Cerebellar cortex (tissue), 1 donor: Measurements from ENCODE around the gene ATG3.
"Not testable (repeated sequence)": the region's sequence is repeated elsewhere in the genome, so short reads cannot be mapped to it uniquely, and the experiment has no call there.

Experiments
- DNase-seq: peaks from one replicate; pipeline ENCODE4 v3.0.0-alpha.2; 2015; ENCODE audit warnings: low spot score

Gene ATG3

DNA sequence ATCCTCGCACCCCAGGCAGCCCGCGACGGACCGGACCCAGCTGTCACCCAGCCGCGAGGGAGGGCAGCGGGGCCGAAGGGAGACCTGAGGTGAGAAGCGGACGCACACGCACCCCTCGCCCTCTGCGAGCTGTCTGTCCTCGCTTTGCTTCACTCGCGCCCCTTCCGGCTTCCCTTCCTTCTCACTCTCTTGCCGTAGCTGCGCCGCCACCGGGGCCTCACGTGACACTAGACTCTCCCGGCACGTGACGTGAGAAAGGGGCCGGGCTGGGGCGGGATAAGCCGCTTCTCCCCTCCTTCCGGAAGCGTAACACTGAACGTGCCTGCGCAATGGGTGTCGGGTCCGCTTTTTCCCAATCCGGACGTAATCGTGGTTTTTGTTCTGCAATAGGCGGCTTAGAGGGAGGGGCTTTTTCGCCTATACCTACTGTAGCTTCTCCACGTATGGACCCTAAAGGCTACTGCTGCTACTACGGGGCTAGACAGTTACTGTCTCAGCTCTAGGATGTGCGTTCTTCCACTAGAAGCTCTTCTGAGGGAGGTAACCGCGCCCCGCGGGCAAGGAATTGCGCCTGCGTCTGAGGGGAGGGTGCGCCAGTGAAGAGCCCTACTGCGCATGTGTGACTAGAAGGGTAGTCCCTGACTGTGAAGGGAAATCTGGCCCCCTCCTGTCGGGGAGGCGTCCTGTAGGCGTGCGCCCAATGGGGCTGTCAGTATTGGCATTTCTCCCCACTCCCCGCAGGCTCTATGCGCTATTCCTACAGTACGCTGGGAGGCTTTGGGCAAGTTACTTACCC lies at the start of gene ATG3, which contains the start of gene SLC35A5:
TSS of gene ATG3 (minus strand) at position 229 of the 796 bp plus-strand sequence. CDS start 434 bp downstream, outside the sequence.
TSS of gene SLC35A5 (plus strand) at position 312 of the 796 bp plus-strand sequence. CDS start 1,359 bp downstream, outside the sequence.
- peak; percentile 99 for DNase-seq

DNA sequence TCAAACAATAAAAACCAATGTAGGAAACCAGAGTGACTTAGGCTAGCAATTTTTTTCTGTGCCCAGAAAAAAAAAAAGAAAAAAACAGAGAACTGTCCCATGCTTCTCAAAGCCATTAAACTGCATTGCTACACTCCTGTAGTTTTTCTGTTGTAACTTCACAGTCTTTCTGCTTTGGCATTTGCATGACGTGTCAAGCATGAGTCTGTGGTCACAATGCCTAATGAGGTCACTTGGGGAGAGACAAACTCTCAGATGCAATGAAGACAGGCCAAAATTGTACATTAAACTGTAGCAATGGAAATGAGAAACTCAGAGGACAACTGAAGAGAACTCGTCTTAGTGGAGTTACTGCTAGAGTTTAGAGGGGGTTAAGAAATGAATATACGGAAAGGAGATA lies 48.4 kb upstream of the ATG3 start:
- DNase-seq, result no peak

DNA sequence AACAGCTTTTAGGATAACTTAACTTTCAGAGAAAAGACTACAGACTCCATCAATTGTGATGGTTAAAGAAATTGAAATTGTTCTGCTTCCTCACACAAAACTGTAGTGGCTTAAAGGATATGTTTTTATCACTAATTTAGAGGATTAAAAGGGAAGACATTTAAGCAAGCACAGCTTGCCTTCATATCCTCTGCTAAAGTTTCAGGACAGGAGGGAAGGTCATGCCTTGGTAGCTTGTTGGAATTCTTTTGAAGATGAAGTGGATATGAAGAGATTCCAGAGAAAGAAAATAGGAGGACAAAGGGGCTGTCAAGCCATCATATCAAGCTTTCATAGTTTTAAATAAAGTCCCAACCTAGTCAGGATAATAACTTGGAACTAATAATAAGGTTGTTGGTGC lies 46.1 kb upstream of the ATG3 start:
- DNase-seq, result no peak

DNA sequence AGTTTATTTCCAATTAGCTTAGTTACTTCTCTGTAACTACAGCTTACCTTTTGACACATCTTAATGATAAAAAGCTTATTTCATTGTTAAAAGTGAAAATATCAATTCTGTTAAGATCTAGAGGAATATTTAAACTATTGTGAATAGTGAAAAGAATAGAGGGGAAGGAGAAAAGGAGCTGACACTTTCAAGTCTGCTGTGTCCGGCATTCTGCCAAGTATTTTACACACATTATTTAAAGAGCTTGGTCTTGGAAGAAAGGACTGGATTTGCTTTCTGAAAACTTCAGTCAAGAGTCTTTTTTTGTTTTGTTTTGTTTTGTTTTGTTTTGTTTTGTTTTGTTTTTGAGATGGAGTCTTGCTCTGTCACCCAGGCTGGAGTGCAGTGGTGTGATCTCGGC lies 44.3 kb upstream of the ATG3 start:
- DNase-seq, result no peak

DNA sequence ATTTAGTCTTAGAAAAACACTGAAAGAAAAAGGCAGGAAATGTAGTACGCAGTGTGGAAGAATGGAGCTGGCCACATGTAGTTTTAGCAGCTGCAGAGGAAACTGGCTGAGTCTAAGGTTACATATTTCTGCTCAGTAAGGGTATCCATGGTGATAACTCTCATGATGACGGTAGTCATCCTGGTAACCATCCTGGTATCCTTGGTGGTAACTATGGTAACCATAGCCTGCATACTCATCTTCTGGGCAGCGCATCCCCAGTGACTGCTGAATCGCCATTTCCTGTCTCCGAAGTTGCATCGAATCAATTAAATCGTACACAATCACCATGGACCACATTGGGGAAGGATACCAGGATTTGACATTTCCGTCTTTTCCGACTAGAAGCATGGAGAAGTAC lies 43.5 kb upstream of the ATG3 start:
- no peak for DNase-seq

DNA sequence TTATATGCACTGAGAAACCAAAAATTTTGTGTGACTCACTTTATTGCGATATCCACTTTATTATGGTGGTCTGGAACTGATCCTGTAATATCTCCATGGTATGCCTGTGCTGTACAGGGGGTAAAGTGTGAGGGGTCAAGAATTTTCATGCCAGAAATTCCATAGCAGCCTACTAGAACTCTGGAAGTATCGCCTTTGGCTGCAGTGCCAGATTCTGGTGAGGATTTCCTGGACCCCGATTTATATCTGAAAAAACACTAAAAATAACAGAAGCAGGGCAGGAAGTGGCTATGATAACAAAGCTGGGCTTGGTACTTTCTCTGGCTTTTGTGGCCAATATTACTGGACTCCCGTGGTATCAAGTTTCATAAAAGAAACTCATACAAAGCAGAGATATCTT lies 42.8 kb upstream of the ATG3 start:
- no peak for DNase-seq

DNA sequence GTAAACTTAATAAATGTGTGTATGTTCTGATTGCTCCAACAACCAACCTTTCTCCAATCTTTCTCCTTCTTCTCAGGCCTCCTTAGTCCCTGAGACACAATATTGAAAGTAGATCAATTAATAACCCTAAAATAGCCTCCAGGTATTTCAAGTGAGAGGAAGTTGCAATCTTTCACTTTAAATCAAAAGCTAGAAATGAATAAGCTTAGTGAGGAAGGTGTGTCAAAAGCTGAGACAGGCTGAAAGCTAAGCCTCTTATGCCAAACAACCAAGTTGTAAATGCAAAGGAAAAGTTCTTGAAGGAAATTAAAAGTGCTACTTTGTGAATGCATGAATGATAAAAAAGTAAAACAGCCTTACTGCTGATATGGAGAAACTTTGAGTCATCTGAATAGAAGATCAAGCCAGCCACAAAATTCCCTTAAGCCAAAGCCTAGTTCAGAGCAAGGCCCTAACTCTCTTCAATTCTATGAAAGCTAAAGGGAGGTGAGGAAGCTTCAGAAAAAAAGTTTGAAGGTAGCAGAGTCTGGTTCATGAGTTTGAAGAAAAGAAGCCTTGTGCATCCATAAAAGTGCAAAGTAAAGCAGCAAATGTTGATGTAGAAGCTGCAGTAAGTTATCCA lies 40.6 kb upstream of the ATG3 start:
- no peak for DNase-seq

DNA sequence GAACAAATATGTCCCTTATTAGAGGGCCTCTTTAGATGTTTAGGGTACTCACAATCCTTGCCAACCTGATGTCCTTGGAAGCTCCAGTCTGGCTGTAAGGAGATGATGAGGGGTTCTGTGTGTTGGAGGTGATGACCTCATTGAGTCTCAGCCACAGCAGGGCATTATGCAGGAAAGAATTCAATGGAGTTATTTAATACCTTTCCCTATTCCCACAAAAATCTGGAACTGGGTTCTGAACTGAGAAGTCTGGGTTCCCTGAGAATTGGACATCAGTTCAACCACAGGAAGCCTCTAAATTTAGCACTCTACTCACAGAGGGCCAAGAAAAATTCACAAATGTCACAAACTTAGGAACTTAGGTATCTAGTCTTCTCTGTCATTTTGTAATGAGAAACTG lies 37.0 kb upstream of the ATG3 start:
- no peak for DNase-seq

DNA sequence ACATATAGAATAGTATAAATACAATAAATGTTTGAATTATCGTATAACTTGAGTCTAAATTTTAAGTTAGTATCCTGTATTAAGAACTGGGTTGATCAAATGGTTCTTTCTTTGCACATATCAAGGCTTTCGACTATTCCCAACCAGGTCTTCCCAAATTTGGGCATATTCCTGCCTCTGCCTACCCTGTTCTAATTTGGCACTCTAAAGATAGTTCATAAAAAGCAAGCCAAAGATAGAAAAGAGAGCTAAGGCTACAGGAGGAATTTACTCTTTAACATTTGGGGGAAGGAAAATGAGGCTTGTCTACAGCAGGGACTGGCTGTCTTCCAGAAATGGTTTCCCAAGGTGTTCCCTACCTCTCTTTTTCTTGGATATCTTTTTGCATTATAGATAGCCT lies 36.2 kb upstream of the ATG3 start:
- DNase-seq, result no peak

DNA sequence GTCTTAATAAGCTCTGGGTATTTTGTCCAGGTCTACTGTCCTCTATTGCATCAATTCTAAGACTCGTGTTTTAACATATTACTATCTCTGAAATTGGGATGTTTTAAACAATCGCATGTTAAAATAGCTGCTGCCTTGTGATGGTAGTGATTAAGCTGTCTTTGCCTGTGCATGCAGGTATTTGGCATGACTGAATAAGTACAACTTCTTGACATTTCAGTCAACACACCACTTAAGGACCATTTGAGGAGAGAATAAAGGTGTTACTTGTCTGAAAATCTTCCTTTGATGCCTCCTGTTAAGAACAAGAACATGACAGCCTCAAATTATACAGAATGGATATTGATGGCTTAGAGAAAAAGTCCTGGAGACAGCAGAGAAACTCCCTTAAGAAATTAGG lies 33.1 kb upstream of the ATG3 start:
- DNase-seq, result no peak

DNA sequence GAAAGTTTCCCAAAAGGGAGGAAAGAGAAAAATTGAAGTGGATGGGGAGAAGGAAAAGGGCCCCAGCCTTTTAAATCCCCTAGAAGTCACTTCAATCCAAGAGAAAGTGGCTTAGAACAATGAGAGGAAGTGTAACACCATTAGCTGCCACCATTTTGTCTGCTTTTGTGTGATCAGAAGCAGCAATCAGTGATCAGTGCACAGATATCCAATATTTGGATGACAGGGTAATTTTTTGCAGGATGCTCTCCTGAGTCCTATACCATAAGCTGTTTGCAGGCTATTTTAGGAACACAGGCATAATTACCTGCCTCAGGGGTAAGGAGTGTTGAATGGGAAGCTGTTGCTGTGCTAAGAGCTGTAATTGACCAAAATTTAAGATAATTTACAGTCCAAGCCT lies 31.5 kb upstream of the ATG3 start:
- DNase-seq, result no peak

DNA sequence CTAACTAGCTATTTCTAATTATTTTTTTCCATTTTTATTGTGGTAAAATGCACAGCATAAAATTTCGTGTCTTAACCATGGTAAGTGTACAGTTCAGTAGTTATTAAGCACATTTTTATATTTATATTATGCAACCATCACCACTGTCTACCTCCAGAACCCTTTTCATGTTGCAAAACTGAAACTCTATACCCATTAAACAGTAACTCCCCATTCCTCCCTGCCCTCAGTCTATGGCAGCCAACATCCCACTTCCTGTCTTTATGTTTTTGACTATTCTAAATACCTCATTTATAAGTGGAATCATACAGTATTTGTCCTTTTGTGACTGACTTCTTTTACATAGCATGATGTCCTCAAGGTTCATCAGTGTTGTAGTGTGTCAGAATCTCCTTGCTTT lies 25.6 kb upstream of the ATG3 start:
- no peak for DNase-seq

DNA sequence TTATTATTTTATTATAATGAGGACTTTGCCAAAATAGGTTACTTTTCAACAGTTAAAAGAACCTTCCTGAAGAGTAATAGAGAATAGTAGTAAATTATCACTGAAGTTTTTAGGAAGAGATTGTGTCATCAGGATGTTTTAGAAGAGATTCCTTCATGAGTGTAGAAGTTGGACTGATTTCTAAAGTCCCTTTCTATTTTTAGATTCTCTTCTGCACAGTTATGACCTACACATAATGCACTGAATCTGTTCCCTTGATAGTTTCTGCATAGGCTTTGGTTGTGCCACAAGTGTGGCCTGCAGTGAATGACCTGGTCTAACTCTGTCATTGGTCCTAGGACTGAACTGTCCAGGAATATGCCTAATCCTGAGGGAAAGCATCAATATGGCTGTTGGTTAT lies 24.0 kb upstream of the ATG3 start:
- no peak for DNase-seq

DNA sequence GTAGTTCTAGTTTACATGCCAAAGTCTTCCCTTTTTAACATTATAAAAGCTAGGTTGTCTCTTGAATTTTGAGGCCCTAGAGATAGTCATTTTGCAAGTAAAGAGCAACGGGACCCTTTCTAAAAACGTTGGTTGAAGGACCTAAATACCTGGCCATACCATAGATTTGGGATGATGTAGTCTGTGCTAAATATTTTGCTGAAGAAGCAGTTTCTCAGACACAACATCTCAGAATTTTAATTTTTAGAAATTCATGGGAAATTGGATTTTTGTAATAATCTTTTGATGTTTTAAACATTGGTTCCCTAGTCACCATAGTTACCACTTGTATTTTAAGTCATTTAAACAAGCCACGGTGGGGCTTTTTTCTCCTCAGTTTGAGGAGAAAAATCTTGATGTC lies 21.3 kb upstream of the ATG3 start:
- DNase-seq, result no peak

DNA sequence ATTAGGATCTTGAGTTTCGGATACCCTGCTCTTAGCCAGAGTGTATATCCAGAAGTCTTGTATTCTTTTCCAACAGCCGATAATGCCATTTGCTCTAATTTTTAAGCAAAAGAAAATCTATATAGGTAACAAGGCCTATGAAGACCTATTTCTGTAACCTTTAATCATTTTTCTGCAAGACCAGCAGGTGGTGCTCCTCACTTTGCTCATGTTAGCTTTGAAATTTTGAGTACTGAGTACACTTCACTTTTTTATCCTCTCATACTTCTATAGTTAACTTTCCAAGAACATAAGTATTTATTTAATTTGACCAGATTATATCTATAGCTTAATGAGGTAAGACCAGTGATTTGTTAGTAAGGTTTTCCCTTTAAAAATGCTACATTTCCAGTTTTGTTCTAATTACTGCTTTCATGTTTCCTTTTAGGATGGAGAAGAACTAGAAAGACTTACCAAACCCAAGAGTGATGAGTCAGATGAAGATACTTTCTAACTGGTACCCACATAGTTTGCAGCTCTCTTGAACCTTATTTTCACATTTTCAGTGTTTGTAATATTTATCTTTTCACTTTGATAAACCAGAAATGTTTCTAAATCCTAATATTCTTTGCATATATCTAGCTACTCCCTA lies 20.6 kb upstream of the ATG3 start:
- peak; percentile 42 for DNase-seq

DNA sequence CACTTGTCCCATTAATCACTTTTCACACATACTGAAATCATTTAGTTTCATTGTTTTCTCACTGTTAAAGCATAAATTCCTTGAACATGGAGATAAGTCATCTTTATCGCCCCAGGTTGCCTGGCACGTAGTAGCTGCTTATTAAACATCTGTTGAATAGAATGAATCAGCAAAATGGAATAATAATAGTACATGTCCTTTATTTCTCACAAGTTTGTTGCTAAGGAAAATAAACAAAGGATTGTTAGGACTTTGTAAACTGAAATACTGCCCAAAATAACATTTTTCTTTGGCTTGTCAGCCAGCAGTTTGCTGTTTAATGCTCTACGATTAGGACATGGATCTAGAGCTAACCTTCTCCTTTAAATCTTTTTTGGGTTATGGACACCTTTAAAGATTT lies 17.9 kb upstream of the ATG3 start:
- DNase-seq, result no peak

DNA sequence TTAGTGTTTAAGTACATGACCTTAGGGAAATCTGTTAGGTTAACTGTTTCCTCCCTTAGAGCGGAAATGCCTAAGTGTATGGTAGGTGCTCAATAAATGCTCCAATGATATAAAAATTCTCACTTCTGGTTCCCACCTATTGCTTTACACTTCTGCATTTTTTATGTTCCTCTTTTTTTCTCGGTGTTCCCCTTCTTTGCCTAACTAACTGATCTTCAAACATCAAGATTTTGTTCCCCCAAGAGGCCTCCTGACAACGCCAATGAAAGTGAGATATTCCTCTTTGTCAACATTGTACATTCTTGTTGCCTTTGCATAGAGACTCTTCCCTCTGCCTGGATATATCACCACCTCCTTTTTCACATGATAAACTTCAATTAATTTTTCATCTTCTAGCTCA lies 17.5 kb upstream of the ATG3 start:
- no peak for DNase-seq

DNA sequence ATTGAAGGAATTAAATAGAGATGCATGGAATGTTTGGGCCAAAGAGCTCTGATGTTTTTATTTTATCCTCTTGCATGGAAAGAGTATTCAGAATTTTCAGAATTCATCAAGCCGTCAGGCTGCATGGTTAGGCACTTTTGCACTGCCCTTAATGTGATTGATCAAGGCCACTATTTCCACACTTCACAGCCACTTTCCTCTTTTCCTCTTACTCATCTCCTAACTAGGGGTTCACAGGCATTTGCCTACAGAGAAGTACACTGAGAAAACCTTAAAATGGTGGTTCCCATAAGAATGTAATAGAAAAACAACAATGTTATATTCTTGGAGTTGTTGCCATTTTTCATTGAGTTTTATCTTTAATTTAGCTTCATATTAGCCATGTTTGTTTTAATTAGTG lies 10.9 kb upstream of the ATG3 start:
- no peak for DNase-seq

DNA sequence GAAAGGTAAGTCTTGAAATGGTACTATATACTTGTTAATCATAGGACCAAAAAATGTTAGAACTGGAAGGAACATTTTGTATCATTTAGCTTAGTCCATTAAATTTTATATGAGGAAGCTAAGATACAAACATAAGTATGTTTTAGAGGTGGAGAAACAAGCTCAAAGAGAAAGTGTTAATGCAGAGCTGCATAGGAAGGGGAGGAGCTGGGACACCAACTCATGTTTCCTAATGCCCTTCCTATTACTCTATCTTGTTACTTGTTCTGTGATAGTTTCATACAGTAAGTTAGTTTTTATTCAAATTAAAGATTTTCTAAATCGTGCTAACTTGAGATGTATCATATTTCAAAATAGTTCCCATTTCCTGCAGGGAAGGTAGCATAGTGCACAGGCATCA lies 7.5 kb upstream of the ATG3 start:
- DNase-seq, result no peak

DNA sequence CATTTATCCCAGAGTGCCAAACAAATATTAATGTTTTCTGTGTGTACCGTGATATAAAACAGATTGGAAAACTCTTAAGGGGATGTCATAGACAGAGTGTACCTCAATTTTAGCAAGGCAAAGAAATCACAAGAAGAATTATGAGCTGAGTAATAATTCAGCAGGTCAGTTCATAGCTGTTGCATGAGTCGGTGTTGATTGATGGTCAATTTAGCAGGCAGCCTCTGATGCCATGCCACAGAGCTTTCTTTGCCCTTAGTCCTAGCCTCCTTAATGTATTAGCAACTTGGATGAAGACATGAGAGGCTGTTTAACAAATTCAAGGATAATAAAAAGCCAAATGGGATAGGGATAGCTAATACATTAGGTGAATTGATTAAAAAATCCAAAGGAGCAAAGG lies 6.9 kb upstream of the ATG3 start:
- no peak for DNase-seq

DNA sequence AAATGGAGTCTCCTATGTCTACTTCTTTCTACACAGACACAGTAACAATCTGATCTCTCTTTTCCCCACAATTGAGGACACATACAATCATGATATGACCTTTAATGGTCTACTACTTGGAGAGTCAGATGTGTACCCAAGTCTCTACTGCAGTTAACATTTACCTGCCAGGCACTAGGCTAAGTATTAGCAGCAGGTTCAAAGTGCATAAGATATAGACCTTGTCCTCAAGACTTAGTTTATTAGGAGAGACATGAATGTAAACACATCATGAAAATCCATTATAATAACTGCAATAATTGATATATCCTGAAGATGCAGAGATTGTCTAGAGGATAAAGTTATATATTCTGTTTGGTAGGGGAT lies 3.2 kb upstream of the ATG3 start:
- no peak for DNase-seq

DNA sequence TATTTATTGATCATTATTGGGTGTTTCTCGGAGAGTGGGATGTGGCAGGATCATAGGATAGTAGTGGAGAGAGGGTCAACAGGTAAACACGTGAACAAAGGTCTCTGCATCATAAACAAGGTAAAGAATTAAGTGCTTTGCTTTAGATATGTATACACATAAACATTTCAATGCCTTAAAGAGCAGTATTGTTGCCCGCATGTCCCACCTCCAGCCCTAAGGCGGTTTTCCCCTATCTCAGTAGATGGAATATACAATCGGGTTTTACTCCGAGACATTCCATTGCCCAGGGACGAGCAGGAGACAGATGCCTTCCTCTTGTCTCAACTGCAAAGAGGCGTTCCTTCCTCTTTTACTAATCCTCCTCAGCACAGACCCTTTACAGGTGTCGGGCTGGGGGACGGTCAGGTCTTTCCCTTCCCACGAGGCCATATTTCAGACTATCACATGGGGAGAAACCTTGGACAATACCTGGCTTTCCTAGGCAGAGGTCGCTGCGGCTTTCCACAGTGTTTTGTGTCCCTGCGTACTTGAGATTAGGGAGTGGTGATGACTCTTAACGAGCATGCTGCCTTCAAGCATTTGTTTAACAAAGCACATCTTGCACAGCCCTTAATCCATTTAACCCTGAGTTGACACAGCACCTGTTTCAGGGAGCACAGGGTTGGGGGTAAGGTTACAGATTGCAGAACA lies 2.6 kb upstream of the ATG3 start:
- DNase-seq, result not testable (repeated sequence)

DNA sequence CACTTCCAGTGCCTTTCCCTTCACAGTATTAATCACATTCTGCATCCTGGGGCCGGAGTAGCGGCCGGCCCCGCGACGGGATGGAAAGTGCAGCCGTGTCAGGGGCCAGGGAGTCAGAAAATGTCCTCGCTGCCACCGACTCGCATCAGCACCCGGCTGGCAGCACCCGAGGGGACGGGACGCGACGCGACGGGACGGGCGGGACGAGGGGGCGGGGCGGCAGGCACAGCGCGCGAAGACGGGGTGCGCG lies 353 bp downstream of the ATG3 start:
- no peak for DNase-seq
